ENCODE measurements around the gene GEN1. TPM values are rescaled to one million over a fixed set of nuclear protein-coding genes. Genes with fewer than 3 reads are reported as not detected.

GEN1 gene
- total and polyA plus RNA-seq, 12 donors: 1.5 to 20.4 (median 4.7) TPM

DNA sequence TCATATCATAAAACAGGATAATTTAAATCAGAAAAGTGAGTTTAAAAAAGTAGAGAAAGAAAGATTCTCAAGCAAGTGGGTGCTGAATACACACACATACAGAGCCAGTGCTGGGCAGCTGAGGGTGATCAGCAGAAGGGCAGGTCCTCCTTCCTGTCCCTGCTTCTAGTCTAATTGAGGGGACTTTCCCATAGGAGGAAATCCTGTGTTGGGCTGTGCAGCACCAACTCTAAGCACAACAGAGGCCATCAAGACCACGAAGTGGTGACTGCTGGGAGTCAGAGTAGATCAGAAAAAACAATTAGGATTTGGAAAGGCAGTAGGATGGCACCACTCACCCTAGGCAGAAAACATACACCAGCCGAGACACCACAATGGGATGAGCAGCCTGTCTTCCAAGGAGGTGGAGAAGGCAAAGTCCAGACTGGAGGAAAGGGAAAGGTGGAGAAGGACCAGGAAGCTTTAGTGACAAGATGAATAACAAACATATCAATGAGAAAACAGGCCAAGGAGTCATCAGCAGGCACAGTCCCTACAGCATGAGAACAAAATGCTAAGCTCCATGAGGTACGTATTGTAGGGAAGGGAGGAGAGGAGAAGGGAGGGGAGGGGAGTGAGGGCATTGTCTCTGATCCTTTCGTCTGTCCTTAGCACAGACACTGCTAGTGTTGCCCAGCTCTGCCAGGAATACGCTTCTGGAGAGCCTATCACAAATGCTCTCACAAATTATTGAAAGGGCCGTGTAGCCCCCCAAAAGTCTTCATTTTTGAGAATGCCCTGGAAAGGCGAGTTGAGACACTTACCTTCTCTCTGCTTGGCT, 45.6 kb downstream of the GEN1 start:
- Histone ChIP-seq H3K4me3 (no peak overlapping the region), H3K36me3 (replicated peaks in 1 of 2) (no peaks in the 10 kb centered on the region), H3K4me1 (replicated peaks in 1 of 2) (no peaks in the 10 kb centered on the region), H3K27me3 (no peaks in the 10 kb centered on the region), H3K27ac (peak overlapping the region in 1 of 5 donors; percentile 5), H3K9me3 (replicated peaks in 1 of 3) (no peaks in the 10 kb centered on the region)
- intact Hi-C loops (cut with DNase I): no loop called here
- DNase-seq: no peak
- no peak for TF ChIP-seq POLR2A (IDR thresholded peaks at IDR 0.05)
- TF ChIP-seq, protein P1, sequence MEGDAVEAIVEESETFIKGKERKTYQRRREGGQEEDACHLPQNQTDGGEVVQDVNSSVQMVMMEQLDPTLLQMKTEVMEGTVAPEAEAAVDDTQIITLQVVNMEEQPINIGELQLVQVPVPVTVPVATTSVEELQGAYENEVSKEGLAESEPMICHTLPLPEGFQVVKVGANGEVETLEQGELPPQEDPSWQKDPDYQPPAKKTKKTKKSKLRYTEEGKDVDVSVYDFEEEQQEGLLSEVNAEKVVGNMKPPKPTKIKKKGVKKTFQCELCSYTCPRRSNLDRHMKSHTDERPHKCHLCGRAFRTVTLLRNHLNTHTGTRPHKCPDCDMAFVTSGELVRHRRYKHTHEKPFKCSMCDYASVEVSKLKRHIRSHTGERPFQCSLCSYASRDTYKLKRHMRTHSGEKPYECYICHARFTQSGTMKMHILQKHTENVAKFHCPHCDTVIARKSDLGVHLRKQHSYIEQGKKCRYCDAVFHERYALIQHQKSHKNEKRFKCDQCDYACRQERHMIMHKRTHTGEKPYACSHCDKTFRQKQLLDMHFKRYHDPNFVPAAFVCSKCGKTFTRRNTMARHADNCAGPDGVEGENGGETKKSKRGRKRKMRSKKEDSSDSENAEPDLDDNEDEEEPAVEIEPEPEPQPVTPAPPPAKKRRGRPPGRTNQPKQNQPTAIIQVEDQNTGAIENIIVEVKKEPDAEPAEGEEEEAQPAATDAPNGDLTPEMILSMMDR (IDR thresholded peaks at IDR 0.05): no peak
- WGBS, 4 donors: 65 to 77% (median 72%) methylated on average over 6 to 7 of the region's 7 CpGs

DNA sequence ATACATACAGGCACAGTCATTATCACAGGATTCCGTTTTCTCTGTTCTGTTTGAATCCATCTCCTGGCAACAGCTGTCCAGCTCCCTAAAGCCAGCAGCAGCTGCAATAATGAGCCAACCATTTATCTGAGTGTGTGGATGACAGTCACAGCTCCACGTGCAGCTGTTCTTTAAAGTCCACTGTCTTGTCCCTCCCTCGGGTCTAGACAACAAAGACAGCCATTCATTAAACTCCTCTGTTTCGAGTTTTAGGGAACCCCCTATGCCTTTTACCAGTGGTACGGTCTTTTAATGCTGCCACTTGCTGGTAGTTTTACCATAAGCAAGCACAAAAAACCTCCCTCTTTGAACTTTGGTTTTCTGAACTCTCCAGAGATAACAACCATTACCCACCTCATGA, 46.3 kb downstream of the GEN1 start:
- intact Hi-C loops (cut with DNase I): no loop called here
- 60 to 77% (median 68%) methylated on average over 4 to 5 of the region's 5 CpGs for WGBS, 4 donors
- TF ChIP-seq, protein P1 (IDR thresholded peaks at IDR 0.05): no peak
- no peak for TF ChIP-seq POLR2A (IDR thresholded peaks at IDR 0.05)
- no peaks in the 10 kb centered on the region for H3K36me3 ChIP-seq (replicated peaks in 1 of 2)
- H3K27me3 ChIP-seq: no peaks in the 10 kb centered on the region
- H3K4me1 ChIP-seq (replicated peaks in 1 of 2): no peaks in the 10 kb centered on the region
- H3K27ac ChIP-seq: no peak overlapping the region
- no peaks in the 10 kb centered on the region for H3K9me3 ChIP-seq (replicated peaks in 1 of 3)
- no peak overlapping the region for H3K4me3 ChIP-seq
- DNase-seq: peak in 1 of 7 donors; percentile 77

DNA sequence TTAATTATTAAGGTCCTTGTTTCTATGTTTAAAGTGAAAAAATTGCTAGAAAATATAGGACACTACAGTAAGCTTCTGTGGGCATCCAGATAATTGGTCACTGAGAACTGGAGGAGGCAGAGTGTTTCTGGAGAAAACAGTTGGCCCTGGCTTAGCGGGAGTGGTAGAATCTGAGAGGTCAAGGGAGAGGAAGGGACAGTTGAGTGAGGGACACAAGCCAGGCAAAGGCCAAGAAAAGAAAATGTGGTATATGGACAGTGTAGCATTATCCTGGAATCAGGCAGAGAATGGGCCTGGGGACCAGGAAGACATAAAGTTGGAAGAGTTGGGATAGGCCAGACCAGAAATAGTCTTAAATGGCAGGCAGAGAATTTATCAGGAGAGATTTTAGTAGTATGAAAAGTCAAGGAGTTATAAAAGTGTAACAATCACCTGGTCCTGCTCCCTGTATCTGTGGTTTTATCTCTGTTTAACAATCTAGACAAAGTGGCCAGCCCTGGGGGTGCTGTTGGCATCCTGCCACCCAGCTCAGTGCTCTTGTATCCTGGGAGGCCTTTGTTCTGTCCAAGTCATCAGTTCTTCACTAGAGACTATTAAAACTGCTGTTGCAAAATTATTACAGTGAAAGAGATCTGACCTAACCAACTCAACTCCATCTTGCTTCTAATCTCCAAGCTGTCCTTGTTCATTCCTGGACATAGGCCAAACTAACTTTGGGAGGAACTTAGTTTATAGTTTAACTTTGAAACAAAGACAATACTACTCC, 46.9 kb downstream of the GEN1 start:
- intact Hi-C loops (cut with DNase I): no loop called here
- TF ChIP-seq, protein P1 (IDR thresholded peaks at IDR 0.05): no peak
- TF ChIP-seq POLR2A (IDR thresholded peaks at IDR 0.05): no peak
- WGBS, 4 donors: 78 to 94% (median 81%) methylated on average over 1 of the region's 1 CpG
- H3K27ac ChIP-seq: no peak overlapping the region
- H3K36me3 ChIP-seq (replicated peaks in 1 of 2): no peaks in the 10 kb centered on the region
- DNase-seq: no peak
- no peaks in the 10 kb centered on the region for H3K9me3 ChIP-seq (replicated peaks in 1 of 3)
- no peaks in the 10 kb centered on the region for H3K27me3 ChIP-seq
- H3K4me1 ChIP-seq (replicated peaks in 1 of 2): no peaks in the 10 kb centered on the region
- no peak overlapping the region for H3K4me3 ChIP-seq

DNA sequence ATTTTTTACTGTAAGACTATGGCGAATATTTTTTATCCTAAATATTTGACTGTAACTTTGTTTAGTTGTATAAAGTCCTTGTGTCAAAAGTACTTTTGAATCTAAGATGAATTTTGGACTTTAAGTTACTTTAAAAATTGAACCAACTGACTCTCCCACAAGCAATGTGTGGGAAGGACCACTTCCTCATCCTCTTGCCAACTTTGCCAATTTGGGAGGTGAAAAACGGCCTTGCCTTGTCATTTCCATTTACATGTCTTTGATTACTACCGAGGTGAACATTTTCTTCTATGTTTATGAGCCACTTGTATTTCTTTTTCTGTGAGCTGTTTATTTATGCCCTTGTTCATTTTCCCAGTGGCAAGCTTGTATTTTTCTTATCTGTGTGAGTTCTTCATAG, 49.6 kb downstream of the GEN1 start:
- 52 to 65% (median 59%) methylated on average over 3 of the region's 3 CpGs for WGBS, 4 donors
- H3K27ac ChIP-seq: no peak overlapping the region
- TF ChIP-seq, protein P1 (IDR thresholded peaks at IDR 0.05): no peak
- no peak for TF ChIP-seq POLR2A (IDR thresholded peaks at IDR 0.05)

More for the DNA sequence above, 49.6 kb downstream of the GEN1 start:
- H3K4me1 ChIP-seq (replicated peaks in 1 of 2): no peaks in the 10 kb centered on the region
- DNase-seq: no peak
- H3K27me3 ChIP-seq: no peaks in the 10 kb centered on the region
- H3K36me3 ChIP-seq (replicated peaks in 1 of 2): no peaks in the 10 kb centered on the region
- intact Hi-C loops (cut with DNase I): no loop called here
- no peak overlapping the region for H3K4me3 ChIP-seq
- H3K9me3 ChIP-seq (replicated peaks in 1 of 3): no peaks in the 10 kb centered on the region
